Ramos (cell line): Measurements from ENCODE around the gene TSHR.
"Not testable (repeated sequence)": the region's sequence is repeated elsewhere in the genome, so short reads cannot be mapped to it uniquely, and the experiment has no call there.

ENCODE experiments used
- in situ Hi-C: fragments of 300-500 bp; cut with MboI; formaldehyde crosslinking; loops from one replicate; pipeline ENCODE4 v1.14.3; 2022; ENCODE audit warnings: low sequenced_read_pairs; ENCODE audit not compliant: unreplicated experiment

The TSHR gene

DNA sequence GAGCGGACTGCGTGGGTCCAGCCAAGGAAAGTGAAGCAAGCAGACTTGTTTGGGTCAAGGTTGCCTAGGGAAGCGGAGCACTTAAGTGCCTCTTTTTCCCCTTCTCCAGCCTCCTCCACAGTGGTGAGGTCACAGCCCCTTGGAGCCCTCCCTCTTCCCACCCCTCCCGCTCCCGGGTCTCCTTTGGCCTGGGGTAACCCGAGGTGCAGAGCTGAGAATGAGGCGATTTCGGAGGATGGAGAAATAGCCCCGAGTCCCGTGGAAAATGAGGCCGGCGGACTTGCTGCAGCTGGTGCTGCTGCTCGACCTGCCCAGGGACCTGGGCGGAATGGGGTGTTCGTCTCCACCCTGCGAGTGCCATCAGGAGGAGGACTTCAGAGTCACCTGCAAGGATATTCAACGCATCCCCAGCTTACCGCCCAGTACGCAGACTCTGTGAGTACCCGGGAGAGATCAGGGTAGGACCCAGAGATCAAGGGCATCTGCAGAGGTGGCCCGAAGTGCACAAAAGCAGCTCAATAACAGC is at the start of gene TSHR:
TSHR (plus strand) TSS at position 206 of the 526 bp plus-strand sequence; CDS start at position 266, 60 bp downstream.
- in situ Hi-C loops: loop anchor here (10.0 kb wide), 1 partner anchor 209 kb away; no protein-coding TSS in a partner anchor

DNA sequence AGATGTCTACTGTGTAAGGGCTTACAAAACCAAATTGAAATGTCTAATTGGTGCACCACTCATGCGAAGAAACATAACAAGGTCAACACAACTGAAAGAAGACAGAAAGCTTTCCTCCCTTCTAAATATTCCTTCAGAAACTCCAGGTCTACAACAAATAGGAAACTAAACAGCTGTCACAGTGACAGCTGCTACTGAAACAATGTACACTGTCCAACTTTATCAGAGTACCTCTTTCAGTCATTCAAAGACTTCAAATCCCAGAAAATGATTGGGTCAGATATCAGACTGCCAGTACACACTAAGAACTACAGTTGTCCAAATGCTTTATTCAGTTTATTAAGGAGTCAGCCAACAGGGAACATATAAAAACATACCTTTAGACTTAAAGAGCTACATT is 49.1 kb upstream of the TSHR start:
- in situ Hi-C loops: no loop called here

DNA sequence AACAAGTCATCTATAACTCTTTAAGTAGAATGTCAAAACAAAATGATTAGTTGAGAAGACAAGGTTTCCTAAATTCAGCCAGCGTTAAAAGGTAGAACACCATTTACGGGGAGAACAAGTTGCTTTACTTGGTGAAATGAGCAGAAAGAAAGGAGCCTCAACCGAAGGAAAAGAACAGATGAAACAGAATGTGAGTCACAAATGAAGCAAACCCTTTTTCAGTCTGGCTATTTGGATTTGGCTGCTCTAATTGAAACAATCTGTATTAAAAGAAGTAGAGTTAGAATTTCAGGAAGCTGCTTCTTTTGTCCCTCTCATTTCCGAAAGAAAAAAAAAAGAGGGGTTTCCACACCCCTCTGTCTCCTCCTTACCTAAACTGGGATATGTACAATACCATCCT is 48.5 kb upstream of the TSHR start:
- in situ Hi-C loops: no loop called here

DNA sequence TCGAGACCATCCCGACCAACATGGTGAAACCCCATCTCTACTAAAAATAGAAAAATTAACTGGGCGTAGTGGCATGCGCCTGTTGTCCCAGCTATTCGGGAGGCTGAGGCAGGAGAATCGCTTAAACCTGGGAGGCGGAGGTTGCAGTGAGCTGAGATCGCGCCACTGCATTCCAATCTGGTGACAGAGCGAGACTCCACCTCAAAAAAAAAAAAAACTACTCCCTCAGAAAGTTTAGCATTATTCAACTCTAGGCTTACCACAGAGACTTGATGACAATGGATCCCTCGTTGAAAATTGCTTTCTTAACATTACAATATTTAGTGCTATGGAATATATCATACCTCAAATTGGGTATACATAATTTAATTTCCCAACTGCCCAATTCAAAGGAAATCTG is 43.4 kb upstream of the TSHR start:
- in situ Hi-C loops: not testable (repeated sequence)

DNA sequence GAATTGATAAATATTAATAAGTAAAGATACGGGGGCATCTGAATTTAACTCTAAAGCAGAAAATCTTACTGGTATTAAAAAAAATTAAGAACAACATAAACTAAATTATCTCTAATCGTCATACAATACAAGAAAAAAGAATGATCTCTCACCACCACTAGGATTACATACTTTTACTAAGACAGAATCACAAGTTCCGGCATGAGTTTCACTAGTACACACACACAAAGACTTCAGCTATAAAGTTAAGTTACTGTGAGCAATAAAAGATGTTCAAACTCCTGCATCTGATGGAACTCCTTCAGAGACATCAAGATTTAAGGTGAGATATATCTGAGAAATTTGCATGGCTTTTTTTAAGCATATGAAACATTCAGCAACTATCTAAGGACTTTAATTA is 35.8 kb upstream of the TSHR start:
- in situ Hi-C loops: no loop called here

DNA sequence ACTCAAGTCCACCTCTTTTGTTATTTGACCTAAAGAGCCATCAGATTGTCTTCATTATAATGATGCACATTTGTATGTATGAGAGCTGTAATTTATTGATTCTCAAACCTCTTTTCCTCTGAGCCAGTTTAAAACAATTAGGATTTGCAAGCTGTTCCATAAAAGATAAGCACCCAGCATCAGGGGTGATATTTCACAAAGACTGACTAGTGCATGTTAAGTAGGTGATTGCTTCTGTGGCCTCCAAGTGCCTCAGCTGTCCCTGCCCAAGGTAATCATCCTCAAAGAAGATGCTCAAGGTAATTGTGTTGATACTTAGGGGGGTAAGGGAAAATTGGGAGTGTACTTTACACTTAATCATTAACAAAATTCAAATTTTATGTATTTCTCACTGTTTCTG is 32.1 kb upstream of the TSHR start:
- in situ Hi-C loops: no loop called here

DNA sequence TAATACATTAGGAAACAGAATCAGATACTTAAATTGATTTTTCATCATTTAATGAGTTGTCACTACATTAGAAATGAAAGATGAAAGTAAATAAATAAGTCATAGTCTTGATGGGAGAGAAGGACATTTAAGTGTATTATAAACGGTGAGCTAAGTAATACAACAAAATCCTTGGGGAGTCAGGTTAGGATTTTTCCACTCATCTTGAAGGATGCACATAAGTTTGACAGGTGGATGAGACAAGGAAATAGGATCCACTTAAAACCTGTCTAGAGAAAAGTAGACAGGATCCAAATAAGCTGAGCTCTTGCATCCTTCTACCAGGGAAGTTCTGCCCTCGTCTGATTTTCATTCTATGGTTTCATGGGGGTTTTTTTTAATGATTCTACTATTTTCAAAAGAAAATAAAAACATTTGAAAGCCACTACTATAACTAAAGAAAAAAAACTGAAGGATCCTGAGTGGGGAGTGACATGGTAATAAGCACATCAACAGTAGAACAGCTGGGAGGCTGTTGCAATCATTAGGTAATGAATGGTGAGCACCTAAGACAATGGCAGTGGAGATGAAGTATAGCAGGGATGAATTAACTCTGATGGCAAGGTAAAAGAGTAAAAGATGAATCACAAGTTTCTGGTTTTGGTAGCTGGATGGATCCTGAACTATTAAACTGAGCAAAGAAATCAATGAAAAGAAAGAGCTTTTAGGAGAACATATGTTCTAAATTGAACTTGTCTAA is 30.9 kb upstream of the TSHR start:
- in situ Hi-C loops: no loop called here

DNA sequence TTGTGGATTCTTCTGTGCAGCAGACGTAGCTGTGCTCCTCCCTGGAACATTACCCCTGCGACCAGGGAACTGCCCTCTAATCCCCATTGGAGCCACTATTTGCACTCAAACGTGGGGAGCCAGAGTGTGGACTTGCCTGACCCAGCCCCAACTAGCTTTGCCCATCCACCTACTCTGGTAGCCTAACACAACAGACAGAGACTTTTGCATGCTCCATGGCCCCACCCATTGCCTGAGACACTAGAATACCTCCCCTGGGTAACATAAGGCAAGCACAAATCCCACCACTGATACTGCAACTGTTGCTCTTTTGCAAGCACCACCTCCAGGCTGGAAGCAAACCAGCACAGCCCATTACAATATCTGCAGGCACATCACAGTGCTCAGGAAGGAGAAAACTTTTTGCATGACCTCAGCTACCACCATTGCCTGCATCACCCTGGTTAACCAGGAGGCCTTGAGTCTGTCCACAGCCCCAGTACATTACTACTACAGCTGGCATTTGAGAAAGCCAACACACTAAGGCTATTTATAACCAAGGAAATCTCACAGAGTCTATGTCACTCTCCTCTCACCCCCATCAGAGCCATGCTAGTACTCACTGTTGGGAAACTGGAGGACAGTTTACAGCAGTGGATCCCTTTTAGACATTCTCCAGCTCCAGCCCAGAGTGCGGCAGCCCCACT is 28.9 kb upstream of the TSHR start:
- in situ Hi-C loops: no loop called here

DNA sequence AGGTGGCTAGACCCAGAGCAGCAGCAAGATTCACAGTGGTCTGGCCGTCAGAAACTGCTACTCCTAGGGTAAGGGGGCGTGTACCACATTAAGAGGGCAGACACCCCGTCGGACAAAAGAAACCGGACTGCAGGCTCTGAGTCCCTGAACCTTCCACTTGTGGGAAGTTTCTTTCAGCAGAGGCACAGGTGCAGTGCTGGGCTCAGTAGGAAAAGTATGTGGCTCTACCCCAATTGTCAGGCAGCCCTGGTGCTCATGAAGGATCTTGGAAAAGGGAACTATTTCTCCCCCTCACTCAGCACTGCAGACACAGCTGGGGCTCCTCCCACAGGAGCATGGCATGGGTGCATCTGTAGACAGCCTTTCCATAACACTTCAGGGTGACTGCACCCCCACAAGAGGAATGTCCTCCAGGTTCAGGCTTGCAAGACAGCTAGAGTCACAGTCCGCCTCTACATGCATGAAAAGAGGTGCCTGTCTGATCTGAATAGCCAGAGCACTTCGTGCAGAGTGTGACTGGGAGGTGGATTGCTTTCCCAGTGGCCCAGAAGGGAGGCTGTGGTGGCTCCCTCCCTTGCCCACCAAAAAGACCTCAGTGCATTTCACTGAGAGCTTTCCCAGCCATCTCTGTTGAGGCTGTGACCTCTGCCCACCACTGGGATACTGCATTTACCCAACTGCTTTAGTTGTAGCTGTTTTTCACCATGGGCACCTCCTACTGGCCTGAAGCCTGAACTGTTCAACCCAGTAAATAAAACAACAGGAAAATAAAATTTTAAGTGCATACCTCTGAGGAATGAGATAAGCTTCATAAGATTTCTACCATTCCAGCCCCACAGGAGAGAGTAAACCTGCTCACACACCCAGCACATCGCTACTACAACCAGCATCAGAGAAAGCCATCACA is 28.1 kb upstream of the TSHR start:
- in situ Hi-C loops: no loop called here

DNA sequence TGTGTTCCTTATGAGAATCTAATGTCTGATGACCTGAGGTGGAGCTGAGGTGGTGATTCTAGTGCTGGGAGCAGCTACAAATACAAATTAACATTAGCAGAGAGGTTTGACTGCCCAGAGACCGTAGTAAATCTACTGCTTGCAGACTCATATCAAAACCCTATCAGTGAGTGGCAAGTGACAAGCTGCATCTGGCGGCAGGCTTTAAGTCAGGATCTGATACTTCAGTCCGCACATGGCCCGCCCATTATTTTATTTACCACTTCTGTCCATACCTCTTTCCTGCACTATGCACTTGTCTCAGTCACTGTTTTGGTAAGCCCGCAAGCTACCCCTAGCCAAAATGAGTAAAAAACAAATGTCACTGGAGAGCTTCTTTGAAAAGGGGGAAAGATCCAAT is 25.3 kb upstream of the TSHR start:
- in situ Hi-C loops: no loop called here

DNA sequence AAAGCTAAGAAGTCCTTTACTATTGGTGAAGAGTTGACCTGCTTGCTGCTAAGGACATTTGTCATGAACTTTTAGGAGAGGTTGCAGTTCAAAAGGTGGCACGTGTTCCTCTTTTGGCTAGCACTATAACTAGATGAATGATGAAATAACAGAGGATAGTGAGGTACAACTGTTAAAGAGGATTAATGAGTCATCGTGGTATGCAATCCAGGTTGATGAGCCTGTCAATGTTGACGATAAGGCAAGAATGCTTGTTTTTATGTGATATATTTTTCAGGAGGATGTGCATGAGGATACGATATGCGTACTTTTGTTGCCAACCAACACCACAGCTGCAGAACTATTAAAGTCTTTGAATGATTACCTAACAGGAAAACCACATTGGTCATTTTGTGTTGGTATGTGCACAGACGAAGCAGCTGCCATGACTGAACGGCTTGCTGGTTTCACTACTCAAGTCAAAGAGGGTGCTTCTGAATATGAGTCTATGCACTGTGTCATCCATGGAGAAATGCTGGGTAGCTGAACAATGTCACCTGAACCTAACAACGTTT is 24.5 kb upstream of the TSHR start:
- in situ Hi-C loops: no loop called here

DNA sequence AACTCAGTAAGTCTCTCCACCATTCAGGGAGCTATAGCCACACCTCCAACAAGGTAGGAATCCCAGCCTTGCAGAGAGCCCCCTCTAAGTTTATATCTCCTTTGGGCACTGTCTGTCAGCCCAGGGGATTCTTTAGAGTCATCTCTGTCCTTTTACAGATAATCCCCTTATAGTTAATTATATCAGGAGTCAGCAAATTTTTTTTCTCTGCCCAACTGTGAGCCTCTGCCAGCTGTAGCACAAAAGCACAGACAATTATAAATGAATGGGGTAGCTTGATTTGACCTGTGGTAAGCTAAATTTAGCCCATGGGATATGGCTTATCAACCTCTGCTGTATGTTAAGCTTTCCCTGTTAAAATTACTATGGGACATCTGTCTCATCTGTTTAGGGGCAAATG is 22.1 kb upstream of the TSHR start:
- in situ Hi-C loops: no loop called here

DNA sequence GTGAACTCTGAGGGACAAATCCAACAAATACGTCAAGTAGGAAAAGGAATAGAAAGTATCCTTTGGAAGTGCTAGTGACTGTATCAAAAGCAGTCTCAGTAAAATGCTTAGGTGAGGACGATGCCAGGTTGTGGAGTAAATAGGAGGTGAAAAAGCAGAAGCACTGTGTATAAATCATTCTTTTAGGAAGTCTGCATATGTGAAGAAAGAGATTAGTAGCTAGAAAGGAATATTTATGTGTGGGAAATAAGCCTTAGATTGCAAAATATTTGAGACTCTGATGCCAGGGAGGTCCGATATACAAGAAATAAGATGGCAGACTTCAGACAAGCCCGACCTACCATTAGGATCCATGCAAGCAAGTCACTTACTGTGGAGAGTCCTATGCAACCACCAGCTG is 21.7 kb upstream of the TSHR start:
- in situ Hi-C loops: no loop called here

DNA sequence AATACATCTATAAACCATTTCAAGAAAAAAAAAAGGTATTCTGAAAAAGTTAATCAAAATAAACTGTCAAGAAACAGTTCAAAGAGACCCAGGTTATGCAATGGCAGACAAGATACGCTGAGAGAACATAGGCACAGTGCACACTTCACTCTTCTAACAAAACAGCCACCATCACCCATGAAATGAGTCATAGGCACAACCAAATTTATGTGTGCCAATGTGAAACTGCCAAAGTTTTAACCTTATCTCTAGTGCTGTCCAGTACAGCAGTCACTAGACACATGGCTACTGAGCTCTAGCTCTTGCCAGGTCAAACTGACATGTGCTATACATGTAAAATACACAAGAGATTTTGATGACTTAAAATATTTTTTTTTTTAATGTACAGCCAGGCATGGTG is 15.3 kb upstream of the TSHR start:
- in situ Hi-C loops: no loop called here

DNA sequence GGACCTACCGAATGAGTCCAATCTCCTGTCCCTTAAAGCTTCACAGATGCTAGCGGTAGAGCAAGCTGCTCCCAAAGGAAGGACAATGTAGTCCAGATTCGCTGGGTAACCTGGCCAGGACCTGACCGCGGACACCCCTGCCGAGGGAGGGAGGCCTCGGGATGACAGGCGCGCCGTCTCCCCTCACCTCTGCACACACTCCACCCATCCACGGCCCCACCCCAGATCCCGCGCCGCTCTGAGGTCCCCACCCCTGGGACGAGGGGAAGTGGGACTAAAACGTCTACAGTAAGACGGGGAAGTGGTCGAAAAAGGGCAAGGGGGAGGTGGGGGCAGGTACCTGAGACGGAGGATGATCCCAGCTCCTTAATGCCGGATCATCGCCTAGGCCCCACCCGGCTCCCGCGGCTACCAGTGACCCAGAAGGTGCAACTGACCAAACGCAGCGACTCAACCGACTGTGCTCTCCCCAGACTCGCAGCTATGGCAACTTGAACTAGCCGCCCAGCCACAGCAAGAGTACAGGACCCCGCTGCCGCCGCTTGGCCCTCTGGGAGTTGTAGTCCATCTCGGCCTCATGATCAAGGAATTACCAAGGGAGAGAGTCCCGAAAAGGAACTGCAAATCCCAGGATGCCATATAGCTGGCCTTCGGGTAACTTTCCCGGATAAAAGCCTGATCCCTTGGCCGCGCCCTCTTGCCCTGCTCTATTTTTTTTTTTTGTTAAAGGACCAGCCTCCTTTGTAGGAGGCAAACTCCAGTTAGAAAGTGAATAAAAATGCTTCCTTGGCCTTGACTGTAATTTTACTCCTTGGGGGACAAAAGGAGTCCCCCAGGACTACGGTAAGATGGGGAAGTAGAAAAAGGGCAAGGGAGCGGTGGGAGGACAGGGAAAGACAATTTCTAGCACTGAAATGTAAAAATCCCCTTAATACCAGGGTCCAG is 13.9 kb upstream of the TSHR start, which contains the start of gene CEP128:
CEP128 (minus strand) TSS at position 498 of the 945 bp plus-strand sequence.
- in situ Hi-C loops: no loop called here

DNA sequence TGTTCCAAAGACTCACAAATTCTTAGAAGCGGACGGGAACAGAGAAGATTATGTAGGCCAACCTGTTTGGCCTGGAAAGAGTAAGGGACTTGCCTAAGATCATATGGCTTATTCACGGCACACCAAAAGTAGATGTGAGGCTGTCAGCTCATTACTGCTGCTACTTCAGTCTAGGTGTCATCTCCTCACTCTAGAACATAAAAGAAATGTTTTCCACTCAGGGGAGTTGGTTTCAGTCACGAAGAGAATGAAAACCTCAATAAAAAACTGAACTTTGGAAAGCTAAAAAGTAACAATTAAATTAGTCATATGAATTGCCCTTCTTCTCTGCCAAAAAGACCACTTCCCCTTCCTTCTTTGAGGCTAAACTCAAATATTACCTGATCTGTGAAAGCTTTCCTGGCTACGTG is 13.2 kb upstream of the TSHR start:
- in situ Hi-C loops: no loop called here

DNA sequence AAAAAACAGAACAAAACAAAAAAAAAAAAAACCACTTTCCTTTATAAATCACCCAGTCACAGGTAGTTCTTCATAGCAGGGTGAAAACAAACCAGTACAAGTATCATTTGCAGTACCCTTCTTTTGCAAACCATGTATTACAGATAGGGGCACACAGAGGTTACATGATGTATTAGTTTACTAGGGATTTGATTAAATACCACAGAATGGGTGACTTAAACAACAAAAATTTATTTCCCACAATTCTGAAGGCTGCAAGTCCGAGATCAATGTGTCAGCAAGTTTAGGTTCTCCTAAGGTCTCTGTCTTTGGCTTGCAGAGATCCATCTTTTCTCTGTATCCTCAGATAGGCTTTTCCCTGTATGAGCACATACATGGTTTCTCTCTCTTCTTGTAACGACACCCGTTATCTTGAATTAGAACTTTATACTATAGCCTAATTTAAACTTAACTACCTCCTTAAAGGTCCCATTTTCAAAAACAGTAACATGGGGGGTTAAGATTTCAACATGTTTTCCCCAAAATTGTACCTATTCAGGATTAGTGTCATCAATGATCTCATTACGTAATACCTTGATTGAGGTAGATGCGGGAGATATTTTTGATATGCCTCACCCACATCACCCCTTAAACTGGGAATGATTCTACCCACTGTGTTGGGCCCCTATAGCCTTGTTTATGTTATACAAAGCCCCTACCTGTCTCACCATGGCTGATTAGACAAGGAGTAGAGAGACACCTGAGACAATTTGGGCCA is 10.4 kb upstream of the TSHR start:
- in situ Hi-C loops: no loop called here

DNA sequence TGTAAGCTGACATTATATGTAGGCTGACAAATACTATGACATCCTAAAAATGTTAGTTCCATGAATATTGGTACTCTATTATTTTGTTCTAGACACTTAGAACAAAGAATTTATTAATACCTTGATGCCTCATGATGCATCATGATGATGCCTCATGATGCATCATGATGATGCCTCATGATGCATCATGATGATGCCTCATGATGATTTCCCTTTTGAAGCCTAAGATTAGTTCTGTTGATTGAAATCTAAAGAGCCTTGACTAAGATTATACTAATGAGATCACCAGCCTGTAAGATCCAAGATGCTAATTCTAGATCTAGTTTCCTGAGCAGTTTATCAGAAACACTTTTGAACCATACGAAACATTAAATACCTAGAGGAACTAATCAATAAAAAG is 9.2 kb upstream of the TSHR start:
- in situ Hi-C loops: no loop called here

DNA sequence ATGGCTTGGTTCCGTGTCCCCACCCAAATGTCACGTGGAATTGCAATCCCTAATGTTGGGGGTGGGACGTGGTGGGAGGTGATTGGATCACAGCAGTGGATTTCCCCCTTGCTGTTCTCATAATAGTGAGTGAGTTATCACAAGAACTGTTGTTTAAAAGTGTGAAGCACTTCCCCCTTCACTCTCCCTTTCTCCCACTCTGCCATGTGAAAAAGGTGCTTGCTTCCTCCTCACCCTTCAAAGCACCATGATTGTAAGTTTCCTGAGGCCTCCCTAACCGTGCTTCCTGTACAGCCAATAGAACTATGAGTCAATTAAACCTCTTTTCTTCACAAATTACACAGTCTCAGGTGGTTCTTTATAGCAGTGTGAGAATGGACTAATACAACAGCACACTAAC is 8.6 kb upstream of the TSHR start:
- in situ Hi-C loops: no loop called here
